Neural progenitor cell (in vitro differentiated cells): ENCODE results near the gene NEDD8. TPM values are rescaled to one million over a fixed set of nuclear protein-coding genes. Genes with fewer than 3 reads are reported as not detected.
A peak's percentile ranks its signal among the peaks of the same experiment; 100 is the strongest.

Experiments
- DNase-seq: peaks from one replicate; pipeline ENCODE4 v3.0.0-alpha.2; 2016; ENCODE audit warnings: low spot score
- H2AFZ ChIP-seq: fragments of 200-600 bp; sonication (generic); replicated peaks from 2 replicates; pipeline ENCODE4 v1.6.1; 2016; ENCODE audit warnings: antibody characterized with exemption
- H3F3A ChIP-seq: fragments of 200-600 bp; sonication (generic); 2 replicates; pipeline ENCODE4 v1.6.1; 2016; ENCODE audit warnings: antibody characterized with exemption, low read depth
- H3K27ac ChIP-seq: fragments of 200-600 bp; sonication (generic); 2 replicates; pipeline ENCODE4 v1.5.1; 2016; ENCODE audit warnings: mild to moderate bottlenecking
- H3K27me3 ChIP-seq: fragments of 200-600 bp; sonication (generic); 2 replicates; pipeline ENCODE4 v1.6.1; 2016; ENCODE audit warnings: mild to moderate bottlenecking, moderate library complexity
- H3K36me3 ChIP-seq: fragments of 200-600 bp; sonication (generic); 2 replicates; pipeline ENCODE4 v1.5.1; 2016
- H3K4me1 ChIP-seq: fragments of 200-600 bp; sonication (generic); 2 replicates; pipeline ENCODE4 v1.6.1; 2016; ENCODE audit warnings: mixed run types
- H3K4me2 ChIP-seq: fragments of 200-600 bp; sonication (generic); 2 replicates; pipeline ENCODE4 v1.6.1; 2016
- H3K4me3 ChIP-seq: fragments of 200-600 bp; sonication (generic); 2 replicates; pipeline ENCODE4 v1.5.1; 2016
- H3K79me2 ChIP-seq: fragments of 200-600 bp; sonication (generic); 2 replicates; pipeline ENCODE4 v1.6.1; 2016; ENCODE audit warnings: low read depth
- H3K9ac ChIP-seq: fragments of 200-600 bp; sonication (generic); 2 replicates; pipeline ENCODE4 v1.6.1; 2016
- H3K9me3 ChIP-seq: fragments of 200-600 bp; sonication (generic); 2 replicates; pipeline ENCODE4 v1.5.1; 2016; ENCODE audit warnings: low read depth
- H4K20me1 ChIP-seq: fragments of 200-600 bp; sonication (generic); 2 replicates; pipeline ENCODE4 v1.6.1; 2016; ENCODE audit warnings: low read depth
- H3K27ac Mint-ChIP-seq: 3 replicates; pipeline ENCODE4 v1.8.0; 2021; ENCODE audit warnings: mixed read lengths
- H3K27me3 Mint-ChIP-seq: 2 replicates; pipeline ENCODE4 v1.8.0; 2022; ENCODE audit warnings: low read depth, mild to moderate bottlenecking, inconsistent platforms, moderate library complexity, mixed read lengths; ENCODE audit not compliant: insufficient read depth
- H3K36me3 Mint-ChIP-seq: 3 replicates; pipeline ENCODE4 v1.8.0; 2021; ENCODE audit warnings: mixed read lengths
- H3K4me1 Mint-ChIP-seq: 3 replicates; pipeline ENCODE4 v1.8.0; 2021; ENCODE audit warnings: mixed read lengths
- H3K4me3 Mint-ChIP-seq: 3 replicates; pipeline ENCODE4 v1.8.0; 2021; ENCODE audit warnings: mild to moderate bottlenecking, moderate library complexity, mixed read lengths
- H3K9me3 Mint-ChIP-seq: 3 replicates; pipeline ENCODE4 v1.8.0; 2020; ENCODE audit warnings: mixed read lengths
- EZH2 ChIP-seq: fragments of 200-600 bp; sonication (generic); IDR thresholded peaks from 2 replicates; pipeline ENCODE4 v1.6.1; 2017; ENCODE audit warnings: antibody characterized with exemption, mild to moderate bottlenecking, moderate library complexity
- EZH2phosphoT487 ChIP-seq: fragments of 200-600 bp; sonication (generic); IDR thresholded peaks from 2 replicates; pipeline ENCODE4 v1.6.1; 2017; ENCODE audit warnings: antibody characterized with exemption
- total RNA-seq: library from RNA; depleted of rRNA; stranded (reverse); fragments of >200 nt; gene quantifications from 2 replicates; pipeline ENCODE4 v1.2.3, GENCODE V29; 2015; ENCODE audit warnings: low replicate concordance
- TF ChIP-seq, protein P1 (sequence below): fragments of 200-600 bp; sonication (generic); IDR thresholded peaks from 2 replicates; pipeline ENCODE4 v1.5.1; 2017; ENCODE audit warnings: antibody characterized with exemption, mild to moderate bottlenecking

The NEDD8 gene
- total RNA-seq, 1 donor from 2014 or later = 220 TPM

DNA sequence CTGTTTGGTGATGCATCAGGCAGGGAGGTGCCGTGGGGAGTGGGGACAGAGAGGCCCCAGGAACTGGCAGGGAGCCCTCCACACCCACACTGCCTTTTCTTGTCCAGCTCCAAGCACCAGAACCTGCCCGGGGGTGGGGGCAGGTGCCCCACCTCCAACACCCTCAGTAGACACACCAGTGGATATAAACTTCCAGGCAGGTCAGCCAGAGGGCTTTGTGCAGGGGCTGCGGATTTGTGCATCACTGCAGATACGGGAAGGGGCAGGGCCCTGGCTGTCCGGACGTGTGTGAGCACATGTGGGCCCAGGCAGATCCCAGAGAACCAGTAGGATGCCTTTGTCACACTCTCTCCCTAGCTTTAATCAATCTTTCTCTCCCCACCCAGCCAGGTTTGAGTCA is 32.1 kb upstream of the NEDD8 start:
- Mint-ChIP-seq H3K27me3 (peaks cover 5% of the 10 kb centered on the region), H3K4me1 (no peaks in the 10 kb centered on the region), H3K27ac (peak overlapping the region; percentile 79), H3K36me3 (no peaks in the 10 kb centered on the region), H3K4me3 (no peak overlapping the region), H3K9me3 (no peaks in the 10 kb centered on the region)
- H3K36me3 ChIP-seq = no peaks in the 10 kb centered on the region
- H3K9ac ChIP-seq = peak overlapping the region; percentile 32
- TF ChIP-seq, protein P1, sequence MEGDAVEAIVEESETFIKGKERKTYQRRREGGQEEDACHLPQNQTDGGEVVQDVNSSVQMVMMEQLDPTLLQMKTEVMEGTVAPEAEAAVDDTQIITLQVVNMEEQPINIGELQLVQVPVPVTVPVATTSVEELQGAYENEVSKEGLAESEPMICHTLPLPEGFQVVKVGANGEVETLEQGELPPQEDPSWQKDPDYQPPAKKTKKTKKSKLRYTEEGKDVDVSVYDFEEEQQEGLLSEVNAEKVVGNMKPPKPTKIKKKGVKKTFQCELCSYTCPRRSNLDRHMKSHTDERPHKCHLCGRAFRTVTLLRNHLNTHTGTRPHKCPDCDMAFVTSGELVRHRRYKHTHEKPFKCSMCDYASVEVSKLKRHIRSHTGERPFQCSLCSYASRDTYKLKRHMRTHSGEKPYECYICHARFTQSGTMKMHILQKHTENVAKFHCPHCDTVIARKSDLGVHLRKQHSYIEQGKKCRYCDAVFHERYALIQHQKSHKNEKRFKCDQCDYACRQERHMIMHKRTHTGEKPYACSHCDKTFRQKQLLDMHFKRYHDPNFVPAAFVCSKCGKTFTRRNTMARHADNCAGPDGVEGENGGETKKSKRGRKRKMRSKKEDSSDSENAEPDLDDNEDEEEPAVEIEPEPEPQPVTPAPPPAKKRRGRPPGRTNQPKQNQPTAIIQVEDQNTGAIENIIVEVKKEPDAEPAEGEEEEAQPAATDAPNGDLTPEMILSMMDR = no peak
- TF ChIP-seq EZH2 (no peak), EZH2phosphoT487 (no peak)
- H2AFZ ChIP-seq = no peak overlapping the region
- H3K9me3 ChIP-seq = no peaks in the 10 kb centered on the region
- H3K4me3 ChIP-seq = no peak overlapping the region
- H3K4me1 ChIP-seq = no peaks in the 10 kb centered on the region
- no peaks in the 10 kb centered on the region for H4K20me1 ChIP-seq
- H3K4me2 ChIP-seq = no peak overlapping the region
- no peaks in the 10 kb centered on the region for H3K27me3 ChIP-seq
- no peaks in the 10 kb centered on the region for H3F3A ChIP-seq
- H3K79me2 ChIP-seq = no peaks in the 10 kb centered on the region
- no peak overlapping the region for H3K27ac ChIP-seq
- DNase-seq = no peak

DNA sequence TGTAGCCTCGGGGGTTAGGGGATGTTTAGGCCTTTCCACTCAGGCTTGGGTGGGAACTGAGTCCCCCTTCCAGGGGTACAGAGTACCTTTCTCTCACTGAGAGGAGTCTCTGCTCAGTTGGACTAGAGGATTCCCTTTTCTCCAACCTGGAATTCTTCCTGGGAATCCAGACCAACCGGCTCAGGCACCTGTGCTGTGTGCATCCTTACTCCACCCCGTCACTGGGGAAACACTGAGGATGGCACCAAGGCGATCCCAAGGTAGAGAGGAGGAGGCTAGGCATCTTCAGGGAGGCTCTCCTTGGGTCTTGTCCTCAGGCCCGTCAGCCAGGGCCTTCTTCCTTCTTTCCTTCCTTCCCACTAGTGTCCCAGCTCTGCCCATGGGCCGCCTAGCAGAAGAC is 31.7 kb upstream of the NEDD8 start:
- H3K9me3 ChIP-seq = no peaks in the 10 kb centered on the region
- no peaks in the 10 kb centered on the region for H3K27me3 ChIP-seq
- H2AFZ ChIP-seq = no peak overlapping the region
- no peak overlapping the region for H3K27ac Mint-ChIP-seq
- H3K27ac ChIP-seq = no peak overlapping the region
- H3K9me3 Mint-ChIP-seq = no peaks in the 10 kb centered on the region
- no peaks in the 10 kb centered on the region for H3K4me1 Mint-ChIP-seq
- H3K36me3 Mint-ChIP-seq = no peaks in the 10 kb centered on the region
- no peak overlapping the region for H3K4me3 ChIP-seq
- no peak overlapping the region for H3K4me3 Mint-ChIP-seq
- TF ChIP-seq EZH2 = no peak
- TF ChIP-seq, protein P1 = no peak
- peak overlapping the region; percentile 32 for H3K9ac ChIP-seq
- H3F3A ChIP-seq = no peaks in the 10 kb centered on the region
- no peaks in the 10 kb centered on the region for H3K36me3 ChIP-seq
- no peaks in the 10 kb centered on the region for H4K20me1 ChIP-seq
- H3K27me3 Mint-ChIP-seq = peaks cover 5% of the 10 kb centered on the region
- no peaks in the 10 kb centered on the region for H3K79me2 ChIP-seq
- no peak overlapping the region for H3K4me2 ChIP-seq
- DNase-seq = no peak
- H3K4me1 ChIP-seq = no peaks in the 10 kb centered on the region

DNA sequence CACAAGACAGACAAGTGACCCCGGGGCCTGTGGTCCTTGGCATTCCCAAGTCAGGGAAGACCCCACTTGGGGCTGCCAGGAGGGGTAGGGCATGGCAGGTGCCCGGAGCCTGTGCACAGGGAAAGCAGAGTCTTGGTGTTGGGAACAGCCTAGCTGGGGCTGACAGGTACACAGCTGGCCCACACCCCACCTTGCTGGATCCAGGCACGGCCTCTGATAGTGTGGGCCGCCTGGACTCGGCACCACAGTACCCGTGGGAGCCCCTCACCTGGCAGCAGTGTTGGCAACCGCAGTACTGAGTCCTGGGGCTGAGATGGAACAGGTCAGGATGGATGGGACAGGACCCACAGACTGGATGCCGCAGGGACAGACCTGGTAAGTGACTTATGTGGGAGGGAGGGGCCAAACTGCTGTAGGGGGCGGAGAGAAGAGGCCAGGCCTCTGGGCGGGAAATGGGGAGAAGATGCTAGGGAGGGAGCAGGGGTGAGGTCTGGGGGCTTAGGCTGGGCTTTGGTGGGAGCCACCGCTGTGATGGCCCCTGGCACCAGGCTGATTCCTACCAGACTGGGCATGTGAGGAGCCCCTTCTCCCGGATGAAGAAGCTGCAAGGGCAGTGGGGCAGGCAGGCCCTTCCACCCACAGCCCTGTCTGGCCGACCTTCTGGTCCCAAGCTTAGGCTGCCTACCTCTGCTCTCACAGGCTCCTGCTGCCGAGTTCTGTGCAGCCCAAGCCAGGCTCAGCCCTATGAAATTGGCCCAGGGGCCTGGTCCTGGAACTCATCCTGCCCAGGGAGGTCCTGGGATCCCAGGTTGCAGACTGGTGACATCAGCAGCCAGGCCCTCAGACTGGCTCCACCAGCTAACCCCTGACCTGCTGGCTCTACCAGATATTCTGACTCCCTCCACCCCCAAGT is 30.9 kb upstream of the NEDD8 start, which contains the start of gene TGM1:
TGM1 (minus strand) TSS at position 357 of the 913 bp plus-strand sequence. CDS start 825 bp downstream, outside the sequence.
- no peak within 1 kb of the TSS for H3K4me3 Mint-ChIP-seq
- peak within 1 kb of the TSS; percentile 27 for H3K9ac ChIP-seq
- H3K36me3 Mint-ChIP-seq = no peaks in the 10 kb centered on the region
- H3K79me2 ChIP-seq = no peaks in the 10 kb centered on the region
- H3K4me3 ChIP-seq = no peak within 1 kb of the TSS
- TF ChIP-seq, protein P1 = no peak
- TF ChIP-seq EZH2phosphoT487 (no peak), EZH2 (no peak)
- H3K36me3 ChIP-seq = no peaks in the 10 kb centered on the region
- peaks cover 2% of the 10 kb centered on the region for H3K27me3 Mint-ChIP-seq
- H3K9me3 Mint-ChIP-seq = no peaks in the 10 kb centered on the region
- H3K9me3 ChIP-seq = no peaks in the 10 kb centered on the region
- H3K4me2 ChIP-seq = no peak within 1 kb of the TSS
- H3K4me1 Mint-ChIP-seq = no peaks in the 10 kb centered on the region
- no peaks in the 10 kb centered on the region for H3F3A ChIP-seq
- H3K27ac ChIP-seq = no peak within 1 kb of the TSS
- no peaks in the 10 kb centered on the region for H4K20me1 ChIP-seq
- DNase-seq = no peak
- no peaks in the 10 kb centered on the region for H3K27me3 ChIP-seq
- no peak within 1 kb of the TSS for H3K27ac Mint-ChIP-seq
- H3K4me1 ChIP-seq = no peaks in the 10 kb centered on the region
- H2AFZ ChIP-seq = no peak within 1 kb of the TSS
